Activated CD8-positive, alpha-beta T cell treated with anti-CD3 and anti-CD28 coated beads for 36 hours (primary cell): Measurements from ENCODE around the gene TMEM190. TPM values are rescaled to one million over a fixed set of nuclear protein-coding genes. Genes with fewer than 3 reads are reported as not detected.

Experiments used
- ATAC-seq: fragments of 200-7000 bp; cut with Tn5 transposase; one replicate; pipeline ENCODE4 v1.10.0; 2021; ENCODE audit warnings: mild to moderate bottlenecking, moderate library complexity
- CTCF ChIA-PET: fragments of 350-600 bp; sonication (Branson Sonifier 250); formaldehyde crosslinking; loops from one replicate; lab custom pipeline; 2021; ENCODE audit warnings: antibody characterized with exemption; lab: Charles Lee
- POLR2A ChIA-PET: fragments of 350-600 bp; sonication (Branson Sonifier 250); formaldehyde crosslinking; loops from one replicate; lab custom pipeline; 2021; ENCODE audit warnings: antibody characterized with exemption; lab: Charles Lee
- DNase-seq: peaks from one replicate; pipeline ENCODE4 v3.0.0-alpha.2; 2020
- H3K27ac Mint-ChIP-seq: one replicate; pipeline ENCODE4 v1.8.0; 2021; ENCODE audit warnings: mild to moderate bottlenecking, mixed read lengths
- H3K27me3 Mint-ChIP-seq: one replicate; pipeline ENCODE4 v1.8.0; 2021; ENCODE audit warnings: mixed read lengths
- H3K36me3 Mint-ChIP-seq: one replicate; pipeline ENCODE4 v1.8.0; 2021; ENCODE audit warnings: low read depth, mixed read lengths
- H3K4me1 Mint-ChIP-seq: one replicate; pipeline ENCODE4 v1.8.0; 2021; ENCODE audit warnings: low read depth, mixed read lengths
- H3K4me3 Mint-ChIP-seq: one replicate; pipeline ENCODE4 v1.8.0; 2021; ENCODE audit warnings: mild to moderate bottlenecking, moderate library complexity, mixed read lengths
- H3K9me3 Mint-ChIP-seq: one replicate; pipeline ENCODE4 v1.8.0; 2021; ENCODE audit warnings: mixed read lengths
- CTCF ChIP-seq: fragments of 200-600 bp; IDR thresholded peaks from one replicate; pipeline ENCODE4 v1.8.0; 2022; ENCODE audit warnings: antibody characterized with exemption, mild to moderate bottlenecking
- intact Hi-C: fragments of 100-400 bp; cut with micrococcal nuclease; formaldehyde crosslinking; loops from one replicate; pipeline ENCODE4 v1.10.0; 2022
- total RNA-seq, 2 experiments: library from RNA; stranded (reverse); gene quantifications; one replicate each; pipeline ENCODE4 v1.2.3, GENCODE V29; 2021

Gene TMEM190
- total RNA-seq, 2 experiments from 2014 or later = not detected

- ChIA-PET CTCF (no interaction called here), POLR2A (interaction anchor here (1.0 to 8.1 kb wide), 2 partner anchors 9 to 92 kb away, joined by 4 to 37 read pairs; partner anchors contain the start of gene TMEM238)
- no peak for DNase-seq
- peaks cover 33% of the 10 kb centered on the region for H3K27me3 Mint-ChIP-seq
- no peaks in the 10 kb centered on the region for H3K36me3 Mint-ChIP-seq
- no peak for TF ChIP-seq CTCF
- H3K9me3 Mint-ChIP-seq = no peaks in the 10 kb centered on the region
- peaks cover 13% of the 10 kb centered on the region for H3K4me1 Mint-ChIP-seq
- no peak for ATAC-seq
- H3K4me3 Mint-ChIP-seq = no peak overlapping the region
- intact Hi-C loops = no loop called here
- no peak overlapping the region for H3K27ac Mint-ChIP-seq
These were observed 2.5 kb upstream of the TMEM190 start for GRCh38 chr19:55373993-55374757.

DNA sequence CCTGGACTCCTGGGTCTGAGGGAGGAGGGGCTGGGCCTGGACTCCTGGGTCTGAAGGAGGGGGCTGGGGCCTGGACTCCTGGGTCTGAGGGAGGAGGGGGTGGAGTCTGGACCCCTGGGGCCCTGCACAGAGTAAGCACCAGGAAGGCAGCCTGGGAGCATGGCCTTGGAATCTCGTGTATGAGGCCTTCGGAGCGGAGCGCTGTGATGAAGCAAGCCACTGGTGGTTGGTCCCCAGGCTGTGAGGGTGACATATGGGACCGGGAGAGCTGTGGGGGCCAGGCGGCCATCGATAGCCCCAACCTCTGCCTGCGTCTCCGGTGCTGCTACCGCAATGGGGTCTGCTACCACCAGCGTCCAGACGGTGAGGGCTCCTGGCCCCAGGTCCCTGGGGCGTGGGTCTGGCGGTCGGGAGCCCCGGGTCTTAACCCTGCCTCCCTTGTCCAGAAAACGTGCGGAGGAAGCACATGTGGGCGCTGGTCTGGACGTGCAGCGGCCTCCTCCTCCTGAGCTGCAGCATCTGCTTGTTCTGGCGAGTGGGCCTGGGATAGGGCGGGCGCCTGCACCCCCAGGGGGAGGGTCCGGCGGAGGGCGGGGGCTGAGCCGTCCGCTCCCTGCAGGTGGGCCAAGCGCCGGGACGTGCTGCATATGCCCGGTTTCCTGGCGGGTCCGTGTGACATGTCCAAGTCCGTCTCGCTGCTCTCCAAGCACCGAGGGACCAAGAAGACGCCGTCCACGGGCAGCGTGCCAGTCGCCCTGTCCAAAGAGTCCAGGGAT is 918 bp downstream of the TMEM190 start:
- no peak for DNase-seq
- Mint-ChIP-seq H3K27me3 (peaks cover 8% of the 10 kb centered on the region), H3K4me1 (peaks cover 13% of the 10 kb centered on the region), H3K27ac (no peak overlapping the region), H3K4me3 (no peak overlapping the region), H3K9me3 (no peaks in the 10 kb centered on the region), H3K36me3 (peaks cover 13% of the 10 kb centered on the region)
- ATAC-seq = no peak
- POLR2A ChIA-PET = interaction anchor here (0.6 to 1.5 kb wide), 3 partner anchors 12 to 121 kb away, joined by 3 to 4 read pairs (median 3); no protein-coding TSS in a partner anchor
- TF ChIP-seq CTCF = no peak
- CTCF ChIA-PET = no interaction called here
- intact Hi-C loops = no loop called here

GRCh38 chr19:55379174-55379573 is 2.5 kb downstream of the TMEM190 start:
- H3K27ac Mint-ChIP-seq = peak overlapping the region; percentile 34
- POLR2A ChIA-PET = interaction anchor here (1.5 kb wide), 1 partner anchor 10 kb away, joined by 4 read pairs; no protein-coding TSS in a partner anchor
- no peaks in the 10 kb centered on the region for H3K9me3 Mint-ChIP-seq
- H3K4me1 Mint-ChIP-seq = peaks cover 17% of the 10 kb centered on the region
- no peak overlapping the region for H3K4me3 Mint-ChIP-seq
- DNase-seq (no peak), ATAC-seq (no peak)
- intact Hi-C loops = no loop called here
- H3K27me3 Mint-ChIP-seq = peaks cover 3% of the 10 kb centered on the region
- H3K36me3 Mint-ChIP-seq = peaks cover 14% of the 10 kb centered on the region
- CTCF ChIA-PET = no interaction called here
- no peak for TF ChIP-seq CTCF

- Mint-ChIP-seq H3K27ac (no peak overlapping the region), H3K9me3 (no peaks in the 10 kb centered on the region), H3K4me1 (peaks cover 21% of the 10 kb centered on the region), H3K27me3 (no peaks in the 10 kb centered on the region), H3K36me3 (peaks cover 28% of the 10 kb centered on the region), H3K4me3 (peak overlapping the region; percentile 90)
- DNase-seq (no peak), ATAC-seq (no peak)
- CTCF ChIA-PET = interaction anchor here (1.3 to 3.7 kb wide), 2 partner anchors 80 to 90 kb away, joined by 6 to 33 read pairs; no protein-coding TSS in a partner anchor
- intact Hi-C loops = loop anchor here (5.0 kb wide), 1 partner anchor 80 kb away; no protein-coding TSS in a partner anchor
- POLR2A ChIA-PET = interaction anchor here (3.4 to 10.2 kb wide), 3 partner anchors 10 to 122 kb away, joined by 25 to 217 read pairs (median 37); partner anchors contain the start of genes IL11, PPP6R1 and UBE2S
- no peak for TF ChIP-seq CTCF
These were observed 5.4 kb downstream of the TMEM190 start for GRCh38 chr19:55382013-55382412.
